Prostate gland (tissue), 2 donors: Measurements from ENCODE around the gene SH2D3A.

ENCODE experiments used
- CTCF ChIP-seq, 4 experiments: fragments of 200-600 bp in 2 of 4; fragments of 450-650 bp in 2 of 4; sonication (generic) in 2 of 4; IDR thresholded peaks; 1 replicate in 3 of 4; 2 replicates in 1 of 4; pipeline ENCODE4 v1.5.1; 2016 to 2019; ENCODE audit warnings: antibody characterized with exemption in 4 of 4, mild to moderate bottlenecking in 2 of 4, moderate library complexity in 2 of 4
- POLR2A ChIP-seq: fragments of 450-650 bp; IDR thresholded peaks from one replicate; pipeline ENCODE4 v1.6.1; 2016; ENCODE audit warnings: antibody characterized with exemption, mild to moderate bottlenecking

- TF ChIP-seq CTCF (IDR thresholded peaks at IDR 0.05) (no peak), POLR2A (no peak)
Observed at GRCh38 chr19:6728346-6728745, 38.9 kb downstream of the SH2D3A start.
